GM21526 (cell line): Measurements from ENCODE around the gene ZDHHC11.
"Not testable (repeated sequence)": the region's sequence is repeated elsewhere in the genome, so short reads cannot be mapped to it uniquely, and the experiment has no call there.

Experiments
- ATAC-seq: cut with Tn5 transposase; IDR thresholded peaks from one replicate; pipeline ENCODE4 v1.9.1; 2021; ENCODE audit warnings: moderate library complexity; ENCODE audit not compliant: unreplicated experiment, low FRiP score

The ZDHHC11 gene

GRCh38 chr5:780571-780970 is 70.2 kb downstream of the ZDHHC11 start:
- not testable (repeated sequence) for ATAC-seq

GRCh38 chr5:778967-779366 is 71.8 kb downstream of the ZDHHC11 start:
- ATAC-seq, result not testable (repeated sequence)

GRCh38 chr5:778421-778820 is 72.4 kb downstream of the ZDHHC11 start:
- not testable (repeated sequence) for ATAC-seq

GRCh38 chr5:777756-778161 is 73.0 kb downstream of the ZDHHC11 start:
- no peak for ATAC-seq

GRCh38 chr5:776862-777711 is 73.7 kb downstream of the ZDHHC11 start:
- no peak for ATAC-seq

GRCh38 chr5:775961-776861 is 74.6 kb downstream of the ZDHHC11 start:
- no peak for ATAC-seq

- not testable (repeated sequence) for ATAC-seq
These were observed 75.2 kb downstream of the ZDHHC11 start for GRCh38 chr5:775595-775960.

GRCh38 chr5:774854-775505 is 75.8 kb downstream of the ZDHHC11 start:
- not testable (repeated sequence) for ATAC-seq

- not testable (repeated sequence) for ATAC-seq
These were observed 76.5 kb downstream of the ZDHHC11 start for GRCh38 chr5:774304-774703.

GRCh38 chr5:773517-774264 is 77.1 kb downstream of the ZDHHC11 start:
- no peak for ATAC-seq

GRCh38 chr5:772931-773330 is 77.9 kb downstream of the ZDHHC11 start:
- ATAC-seq, result not testable (repeated sequence)

GRCh38 chr5:772547-772890 is 78.3 kb downstream of the ZDHHC11 start:
- not testable (repeated sequence) for ATAC-seq

- ATAC-seq, result not testable (repeated sequence)
These were observed 78.8 kb downstream of the ZDHHC11 start for GRCh38 chr5:771841-772546.

GRCh38 chr5:771087-771781 is 79.6 kb downstream of the ZDHHC11 start:
- ATAC-seq, result not testable (repeated sequence)

GRCh38 chr5:770585-770984 is 80.2 kb downstream of the ZDHHC11 start:
- ATAC-seq, result not testable (repeated sequence)

- not testable (repeated sequence) for ATAC-seq
These were observed 81.2 kb downstream of the ZDHHC11 start for GRCh38 chr5:769485-770145.

- ATAC-seq, result no peak
These were observed 83.9 kb downstream of the ZDHHC11 start for GRCh38 chr5:766666-767431.
